Neural progenitor cell (in vitro differentiated cells): ENCODE measurements around the gene SCN10A.

ENCODE experiments used
- CTCF ChIP-seq: fragments of 200-600 bp; sonication (generic); IDR thresholded peaks from 2 replicates; pipeline ENCODE4 v1.5.1; 2017; ENCODE audit warnings: antibody characterized with exemption, mild to moderate bottlenecking
- EZH2 ChIP-seq: fragments of 200-600 bp; sonication (generic); IDR thresholded peaks from 2 replicates; pipeline ENCODE4 v1.6.1; 2017; ENCODE audit warnings: antibody characterized with exemption, mild to moderate bottlenecking, moderate library complexity
- EZH2phosphoT487 ChIP-seq: fragments of 200-600 bp; sonication (generic); IDR thresholded peaks from 2 replicates; pipeline ENCODE4 v1.6.1; 2017; ENCODE audit warnings: antibody characterized with exemption

DNA sequence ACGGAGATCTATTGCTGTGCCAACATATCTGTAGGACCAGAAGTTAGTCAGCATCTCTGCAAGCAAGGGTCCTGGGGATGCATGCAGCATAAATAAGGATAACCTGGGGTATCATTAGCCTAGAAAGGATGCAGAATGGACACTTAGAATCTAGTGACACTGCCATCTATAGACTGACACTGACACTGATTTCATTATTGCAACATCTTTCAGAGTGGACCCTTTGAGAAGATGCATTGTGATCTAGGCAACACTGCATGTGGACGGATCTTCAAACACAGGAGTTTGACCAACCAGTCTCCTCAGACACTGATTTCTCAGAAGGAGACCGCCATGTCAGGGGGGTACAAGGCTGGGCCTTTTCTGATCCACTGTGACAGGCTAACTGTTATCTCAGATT is 52.4 kb downstream of the SCN10A start:
- TF ChIP-seq CTCF (no peak), EZH2 (no peak), EZH2phosphoT487 (no peak)
